GM21526 (cell line): ENCODE results near the gene SH3RF1.

Experiments used
- ATAC-seq: cut with Tn5 transposase; IDR thresholded peaks from one replicate; pipeline ENCODE4 v1.9.1; 2021; ENCODE audit warnings: moderate library complexity; ENCODE audit not compliant: unreplicated experiment, low FRiP score

The SH3RF1 gene

GRCh38 chr4:169142906-169143305, 127.8 kb downstream of the SH3RF1 start:
- ATAC-seq = no peak

- no peak for ATAC-seq
Observed at GRCh38 chr4:169142391-169142790, 128.4 kb downstream of the SH3RF1 start.

- no peak for ATAC-seq
Observed at GRCh38 chr4:169139021-169139420, 131.7 kb downstream of the SH3RF1 start.

GRCh38 chr4:169137558-169137920, 133.2 kb downstream of the SH3RF1 start:
- no peak for ATAC-seq

- no peak for ATAC-seq
Observed at GRCh38 chr4:169136796-169137557, 133.8 kb downstream of the SH3RF1 start.

GRCh38 chr4:169136330-169136729, 134.4 kb downstream of the SH3RF1 start:
- ATAC-seq = no peak

- no peak for ATAC-seq
Observed at GRCh38 chr4:169135776-169136175, 135.0 kb downstream of the SH3RF1 start.

- ATAC-seq = no peak
Observed at GRCh38 chr4:169133932-169134331, 136.8 kb downstream of the SH3RF1 start.

GRCh38 chr4:169132561-169133305, 138.0 kb downstream of the SH3RF1 start:
- ATAC-seq = no peak

GRCh38 chr4:169131556-169132208, 139.1 kb downstream of the SH3RF1 start:
- ATAC-seq = no peak

GRCh38 chr4:169128902-169129301, 141.9 kb downstream of the SH3RF1 start:
- ATAC-seq = no peak

- ATAC-seq = no peak
Observed at GRCh38 chr4:169127314-169127713, 143.4 kb downstream of the SH3RF1 start.

- no peak for ATAC-seq
Observed at GRCh38 chr4:169124661-169125060, 146.1 kb downstream of the SH3RF1 start.

- no peak for ATAC-seq
Observed at GRCh38 chr4:169122422-169122821, 148.3 kb downstream of the SH3RF1 start.

- ATAC-seq = no peak
Observed at GRCh38 chr4:169121861-169122382, 148.8 kb downstream of the SH3RF1 start.

- ATAC-seq = no peak
Observed at GRCh38 chr4:169120624-169121023, 150.1 kb downstream of the SH3RF1 start.

- no peak for ATAC-seq
Observed at GRCh38 chr4:169119536-169119935, 151.2 kb downstream of the SH3RF1 start.

GRCh38 chr4:169117591-169118081, 153.1 kb downstream of the SH3RF1 start:
- ATAC-seq = no peak

- ATAC-seq = no peak
Observed at GRCh38 chr4:169116270-169116901, 154.4 kb downstream of the SH3RF1 start.

GRCh38 chr4:169115897-169116254, 154.9 kb downstream of the SH3RF1 start:
- no peak for ATAC-seq
